ENCODE results near the gene CCNB1IP1.
A peak's percentile ranks its signal among the peaks of the same experiment; 100 is the strongest.
"Not testable (repeated sequence)": the region's sequence is repeated elsewhere in the genome, so short reads cannot be mapped to it uniquely, and the experiment has no call there.

Gene CCNB1IP1

DNA sequence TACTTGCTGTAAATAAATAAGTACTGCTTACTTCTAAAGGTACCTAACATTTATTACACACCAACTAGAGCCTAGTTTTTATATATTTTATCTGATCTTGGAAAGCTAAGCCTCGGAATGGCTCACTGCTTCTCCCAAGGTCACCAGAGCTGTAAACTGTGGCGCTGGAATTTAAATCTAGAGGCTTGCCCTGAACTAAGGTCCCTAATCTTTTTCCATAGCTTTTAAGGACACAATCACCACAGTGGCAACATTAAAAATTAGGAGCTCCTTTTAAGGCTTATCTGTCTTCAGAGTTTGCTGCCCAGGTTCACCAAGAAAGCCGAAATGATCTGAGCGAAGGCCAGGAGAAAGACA, 670 bp downstream of the CCNB1IP1 start:
- no peak for DNase-seq (ENCODE audit: low read depth in 2 of 2)

DNA sequence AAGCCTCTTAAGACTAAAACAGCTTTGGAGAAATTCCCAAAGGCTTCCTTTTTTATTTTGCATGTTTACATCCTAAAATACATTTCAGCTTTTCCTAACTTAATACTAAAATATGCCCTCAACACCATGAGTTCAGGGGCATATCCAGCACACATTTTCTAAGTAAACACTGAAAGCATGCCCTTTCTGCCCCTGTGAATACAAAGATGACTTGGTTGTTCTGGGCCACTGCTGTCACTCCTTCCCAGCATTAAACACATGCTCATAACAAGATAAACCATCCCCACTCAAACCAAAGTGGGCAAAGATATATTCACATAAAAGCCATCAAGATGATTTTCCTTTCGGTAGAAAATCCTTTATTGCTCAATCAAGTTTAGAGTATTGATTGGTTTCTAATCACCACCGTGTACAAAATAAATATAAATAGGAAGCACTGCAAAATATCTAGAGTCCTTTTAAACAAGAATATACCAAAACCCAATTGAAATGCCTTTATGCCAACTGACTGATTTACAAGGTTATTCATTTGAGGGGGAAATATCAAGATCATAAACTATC, 1.9 kb downstream of the CCNB1IP1 start:
- no peak for DNase-seq (ENCODE audit: low read depth in 2 of 2)

DNA sequence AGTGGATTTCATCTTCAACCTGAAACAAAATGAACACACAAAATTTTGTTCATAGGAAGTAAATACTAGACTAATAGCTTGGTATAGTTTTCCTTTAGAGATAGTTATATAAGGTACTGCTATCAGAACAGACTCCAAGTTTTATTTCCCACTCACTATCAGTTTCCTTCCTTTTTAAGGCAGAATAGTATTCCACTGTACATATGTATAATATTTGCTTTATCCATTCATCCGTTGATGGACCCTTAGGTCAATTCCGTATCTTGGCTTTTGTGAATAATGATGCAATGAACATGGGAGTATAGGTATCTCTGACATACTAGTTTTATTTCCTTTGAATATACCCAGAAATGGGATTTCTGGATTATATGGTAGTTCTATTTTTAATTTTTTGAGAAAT, 3.7 kb downstream of the CCNB1IP1 start:
- no peak for DNase-seq (ENCODE audit: low read depth in 2 of 2)

DNA sequence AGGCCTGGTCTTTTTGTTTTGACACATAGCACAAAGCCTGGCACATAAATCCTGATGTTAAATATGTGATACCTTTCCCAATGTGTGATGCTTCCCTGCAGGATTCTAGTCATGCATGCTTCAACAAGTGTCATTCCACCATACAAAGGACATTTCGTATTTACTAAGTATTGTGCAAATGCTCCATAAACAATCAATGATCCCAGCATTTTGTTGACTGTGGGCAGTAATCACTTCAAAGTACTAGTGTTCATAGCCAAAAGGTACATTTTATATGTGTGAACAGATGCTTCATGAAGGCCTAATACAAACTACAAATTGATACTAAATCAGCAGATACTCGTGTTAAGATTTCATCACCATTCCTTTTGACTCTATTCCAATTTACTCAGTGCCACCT, 4.4 kb downstream of the CCNB1IP1 start:
- DNase-seq (ENCODE audit: low read depth in 2 of 2) = no peak

DNA sequence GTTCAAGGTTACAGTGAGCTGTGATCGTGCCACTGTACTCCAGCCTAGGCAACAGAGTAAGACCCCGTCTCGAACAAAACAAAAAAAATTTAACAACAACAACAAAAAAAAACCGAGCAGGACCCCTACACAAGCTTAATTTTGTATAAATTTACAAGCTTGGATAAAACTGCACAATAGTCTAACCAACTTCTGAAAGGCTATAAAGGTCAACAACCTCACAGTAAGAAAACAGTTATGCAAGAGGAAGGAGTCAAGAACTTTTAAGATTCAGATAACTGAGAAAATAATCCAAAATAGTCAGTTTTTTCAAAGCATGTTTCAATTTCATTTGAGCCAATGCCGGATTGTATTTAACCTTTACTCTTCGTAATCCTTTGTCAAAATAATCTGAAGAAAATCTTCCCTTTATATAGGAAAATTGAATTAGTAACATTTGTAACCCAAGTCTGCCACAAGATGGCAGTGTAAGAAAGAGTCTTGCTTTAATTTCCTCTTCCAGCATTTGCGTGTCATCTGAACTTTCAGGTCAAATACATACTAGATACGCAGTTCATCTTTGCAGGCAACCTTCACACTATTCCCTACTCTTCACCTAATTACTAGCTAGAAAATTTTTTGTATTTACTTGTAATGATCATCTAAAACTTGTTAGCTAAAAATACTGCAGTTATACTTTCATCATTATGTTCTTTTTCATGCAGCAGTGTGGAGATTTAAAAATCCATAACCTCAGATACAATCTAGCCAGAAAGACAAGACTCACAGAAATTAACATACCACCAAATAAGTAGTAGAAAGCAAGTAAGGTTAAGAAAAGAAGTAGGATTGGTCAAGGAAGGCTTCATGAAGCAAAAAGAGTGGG, 5.8 kb downstream of the CCNB1IP1 start:
- DNase-seq (ENCODE audit: low read depth in 2 of 2) = no peak

DNA sequence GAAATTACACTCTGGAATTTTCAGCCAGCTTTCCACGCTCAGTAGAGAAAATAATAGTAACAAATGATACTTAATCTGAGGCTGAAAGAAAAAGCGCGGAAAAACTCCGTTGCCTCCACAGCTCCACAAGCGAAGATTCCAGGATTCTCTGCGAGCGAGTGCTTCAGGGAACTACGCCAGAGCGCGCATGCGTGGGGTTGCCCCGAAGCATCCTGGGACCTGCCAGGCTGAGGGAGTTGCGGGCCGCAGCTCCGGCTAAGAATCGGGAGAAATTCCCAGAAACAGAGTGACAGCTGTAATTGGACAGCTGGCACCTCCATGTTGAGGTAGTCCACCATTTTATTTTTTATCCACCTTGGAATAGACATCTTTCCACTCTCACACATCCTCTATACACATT, 15.4 kb downstream of the CCNB1IP1 start:
- DNase-seq (ENCODE audit: low read depth in 2 of 2) = no peak

DNA sequence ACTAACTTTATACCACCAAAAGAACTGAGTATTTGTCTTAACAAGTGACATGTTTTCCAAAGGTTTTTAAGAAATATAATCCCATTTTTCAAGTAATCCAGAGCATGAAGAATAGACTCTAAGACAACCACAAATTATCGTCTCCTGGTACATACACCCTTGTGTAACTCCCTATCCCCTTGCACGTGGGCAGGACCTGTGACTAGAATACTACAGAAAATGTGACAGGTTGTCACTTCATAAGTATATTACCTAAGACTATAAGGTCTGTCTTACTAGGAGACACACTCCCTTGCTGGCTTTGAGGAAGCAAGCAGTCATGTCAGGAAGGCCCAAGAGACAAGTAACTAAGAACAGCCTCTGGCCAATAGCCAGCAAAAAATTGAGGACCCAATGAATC, 19.1 kb downstream of the CCNB1IP1 start:
- DNase-seq (ENCODE audit: low read depth in 2 of 2) = no peak

DNA sequence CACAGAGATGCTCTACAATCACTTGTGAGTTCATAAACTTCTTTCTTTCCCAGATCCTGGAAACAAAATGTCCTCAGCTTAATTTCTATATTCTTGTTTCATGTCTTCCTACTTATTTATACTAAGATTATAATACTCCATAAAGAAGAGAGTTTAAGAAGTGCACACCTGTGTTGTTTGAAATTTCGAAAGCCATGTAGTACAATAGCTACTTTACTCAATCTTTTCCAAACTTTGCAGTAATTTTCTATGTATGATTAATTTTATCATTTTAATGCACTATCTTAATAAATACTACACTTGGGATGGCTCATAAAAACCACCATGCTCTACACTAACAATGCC, 27.0 kb downstream of the CCNB1IP1 start:
- no peak for DNase-seq (ENCODE audit: low read depth in 2 of 2)

DNA sequence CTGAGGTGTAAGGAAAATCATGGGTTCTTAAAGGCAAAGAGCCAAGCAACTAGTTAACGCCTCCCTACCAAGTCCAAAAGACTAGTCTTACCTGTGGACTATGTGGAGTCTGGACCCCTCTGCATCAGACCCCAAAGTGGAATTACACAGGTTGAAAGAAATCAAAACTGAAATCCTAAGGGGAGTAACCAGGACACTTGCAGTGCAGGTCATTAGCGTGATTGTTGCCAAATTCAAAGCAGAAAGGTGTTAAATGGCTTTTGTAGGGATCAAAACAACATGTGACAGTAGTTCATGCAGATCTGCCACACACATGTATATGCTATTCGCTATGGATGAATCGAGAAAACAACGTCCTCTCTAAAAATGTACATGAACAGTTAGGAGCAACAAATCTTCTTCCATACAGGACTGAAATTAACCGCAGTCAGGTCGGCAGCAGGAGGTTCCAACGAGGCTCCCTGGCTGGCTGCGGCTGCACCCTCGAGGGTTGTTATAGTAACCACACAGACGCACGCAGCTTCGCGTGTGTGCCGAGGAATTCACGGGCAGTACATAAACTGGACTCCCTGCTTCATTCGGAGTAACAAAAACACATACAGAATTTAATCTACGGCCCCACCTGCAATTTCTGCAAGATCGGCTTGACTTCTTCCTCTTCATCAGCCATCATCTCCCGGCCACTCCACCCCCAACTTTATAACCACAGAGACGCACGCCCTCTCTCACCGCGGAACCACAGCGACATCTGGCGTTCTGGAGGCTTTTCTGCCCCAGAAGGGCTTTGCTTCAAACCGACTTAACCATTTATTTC, 27.6 kb downstream of the CCNB1IP1 start, which contains the start of gene TTC5:
Gene TTC5, minus strand, starts transcription at position 687 of the 814 bp plus-strand sequence. Its CDS starts 14 bp downstream, at position 673.
- DNase-seq (ENCODE audit: low read depth in 2 of 2) = peak; percentile 82 to 86

DNA sequence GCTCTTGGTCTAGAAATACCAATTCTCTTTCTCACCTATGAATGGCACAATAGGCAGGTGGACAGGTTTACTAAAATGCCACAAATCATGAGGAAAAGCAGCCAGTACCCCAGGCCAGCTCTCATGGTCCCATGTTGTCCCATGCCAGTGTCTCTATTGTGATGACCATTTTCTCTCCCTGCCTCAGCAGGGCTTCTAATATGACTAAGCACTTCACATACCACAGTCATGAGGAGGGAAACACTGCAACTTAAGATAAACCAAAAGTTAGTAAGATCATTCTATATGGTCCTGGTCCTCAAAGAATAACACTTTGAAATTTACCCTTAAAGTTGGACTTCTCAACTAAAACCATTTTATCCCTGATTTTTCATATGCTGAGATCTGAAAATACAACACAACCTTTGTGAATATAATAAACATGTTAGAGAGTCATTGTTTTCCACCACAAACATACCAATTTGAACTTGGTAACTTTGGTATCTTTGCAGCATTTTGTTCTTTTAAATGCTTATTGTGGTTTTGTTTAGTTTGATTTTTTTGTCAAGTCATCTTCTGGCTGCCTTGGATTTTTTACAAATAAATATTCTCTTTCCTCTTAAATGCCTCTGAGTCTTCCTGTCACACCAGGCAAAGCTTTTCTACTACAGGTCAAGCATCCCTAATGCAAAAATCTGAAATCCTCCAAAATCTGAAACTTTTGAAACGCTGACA, 30.9 kb downstream of the CCNB1IP1 start:
- DNase-seq (ENCODE audit: low read depth in 2 of 2) = no peak

DNA sequence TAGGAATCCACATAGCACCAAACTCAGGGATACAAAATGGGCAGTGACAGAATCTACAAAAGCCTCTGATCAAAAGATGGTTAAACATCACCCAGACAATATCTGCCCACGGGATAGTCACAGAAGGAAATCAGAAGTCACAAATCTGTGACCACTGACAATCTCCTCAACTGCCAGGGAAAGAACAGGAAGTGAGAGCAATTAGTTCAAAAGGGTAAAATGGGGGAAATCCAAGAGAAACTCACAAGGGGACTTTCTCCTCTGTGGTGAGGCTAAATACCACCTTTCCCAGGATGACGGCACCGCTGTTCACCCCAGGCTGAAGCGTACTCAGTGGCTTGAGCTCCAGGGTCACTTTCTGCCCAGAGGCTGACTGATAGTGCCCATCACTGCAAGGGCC, 38.0 kb downstream of the CCNB1IP1 start:
- DNase-seq (ENCODE audit: low read depth in 2 of 2) = no peak

DNA sequence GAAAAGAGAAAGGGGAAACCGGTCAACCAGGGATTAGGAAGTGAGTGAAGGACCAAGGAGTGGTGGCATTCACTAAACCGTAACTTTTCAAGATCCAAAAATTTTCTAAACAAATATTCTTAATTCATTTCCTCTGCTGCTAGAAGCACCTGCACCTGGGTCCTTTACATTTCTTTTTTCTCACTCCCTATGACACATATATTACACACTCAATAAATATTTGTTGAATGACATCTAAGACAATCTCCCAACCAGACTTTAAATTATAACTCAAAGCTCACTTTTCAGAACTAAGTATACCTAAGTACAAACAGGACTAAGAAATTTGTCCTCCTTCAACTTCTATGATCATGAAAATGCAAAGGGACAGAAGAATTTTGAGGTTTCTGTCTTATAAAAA, 38.4 kb downstream of the CCNB1IP1 start:
- DNase-seq (ENCODE audit: low read depth in 2 of 2) = no peak

DNA sequence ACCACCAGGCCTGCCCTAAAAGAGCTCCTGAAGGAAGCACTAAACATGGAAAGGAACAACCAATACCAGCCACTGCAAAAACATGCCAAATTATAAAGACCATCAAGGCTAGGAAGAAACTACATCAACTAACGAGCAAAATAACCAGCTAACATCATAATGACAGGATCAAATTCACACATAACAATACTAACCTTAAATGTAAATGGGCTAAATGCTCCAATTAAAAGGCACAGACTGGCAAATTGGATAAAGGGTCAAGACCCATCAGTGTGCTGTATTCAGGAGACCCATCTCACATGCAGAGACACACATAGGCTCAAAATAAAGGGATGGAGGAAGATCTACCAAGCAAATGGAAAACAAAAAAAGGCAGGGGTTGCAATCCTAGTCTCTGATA, 51.1 kb downstream of the CCNB1IP1 start:
- DNase-seq (ENCODE audit: low read depth in 2 of 2) = not testable (repeated sequence)

DNA sequence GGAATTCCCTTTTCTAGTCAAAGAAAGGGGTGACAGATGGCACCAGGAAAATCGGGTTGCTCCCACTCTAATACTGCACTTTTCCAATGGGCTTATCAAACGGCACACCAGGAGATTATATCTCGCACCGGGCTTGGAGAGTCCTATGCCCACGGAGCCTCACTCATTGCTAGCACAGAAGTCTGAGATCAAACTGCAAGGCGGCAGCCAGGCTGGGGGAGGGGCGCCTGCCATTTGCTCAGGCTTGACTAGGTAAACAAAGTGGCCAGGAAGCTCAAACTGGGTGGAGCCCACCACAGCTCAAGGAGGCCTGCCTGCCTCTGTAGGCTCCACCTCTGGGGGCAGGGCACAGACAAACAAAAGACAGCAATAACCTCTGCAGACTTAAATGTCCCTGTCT, 52.8 kb downstream of the CCNB1IP1 start:
- DNase-seq (ENCODE audit: low read depth in 2 of 2) = not testable (repeated sequence)

DNA sequence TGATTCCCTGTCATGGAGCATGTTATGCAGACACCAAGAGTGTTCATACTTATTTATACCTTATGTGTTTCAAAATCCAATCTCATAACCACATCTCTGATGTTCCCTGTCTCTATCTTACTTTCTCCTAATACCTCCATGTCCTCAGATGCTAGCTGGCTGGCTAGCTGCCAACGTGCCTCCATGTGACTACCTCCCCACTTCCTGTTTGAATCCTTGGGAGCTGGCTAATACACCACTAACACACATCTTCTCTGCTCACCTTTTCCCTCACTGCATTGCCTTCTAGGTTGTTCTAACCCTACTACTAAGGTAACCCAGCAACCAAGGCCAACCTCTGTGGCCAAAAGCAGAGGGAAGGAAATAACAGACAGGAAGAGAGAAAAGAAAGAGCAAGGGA, 54.7 kb downstream of the CCNB1IP1 start:
- no peak for DNase-seq (ENCODE audit: low read depth in 2 of 2)

DNA sequence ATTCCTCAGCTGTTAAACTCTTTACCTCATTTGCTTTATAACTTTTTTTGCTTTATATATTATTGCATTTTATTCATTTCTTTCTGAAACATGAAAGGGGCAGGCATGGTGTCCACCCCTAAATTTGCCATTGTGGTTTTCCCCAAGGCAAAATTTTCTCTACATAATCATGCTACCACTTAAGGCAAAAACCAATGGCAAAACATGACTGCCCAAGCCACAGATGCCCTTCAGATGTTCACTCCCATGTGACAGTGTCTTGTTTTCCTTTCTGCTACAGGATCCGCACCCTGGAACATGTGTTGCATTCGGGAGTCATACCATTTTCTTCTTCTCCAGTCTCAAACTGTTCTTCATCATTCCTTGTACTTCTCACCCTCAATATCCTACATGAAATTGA, 55.7 kb downstream of the CCNB1IP1 start:
- DNase-seq (ENCODE audit: low read depth in 2 of 2) = no peak

DNA sequence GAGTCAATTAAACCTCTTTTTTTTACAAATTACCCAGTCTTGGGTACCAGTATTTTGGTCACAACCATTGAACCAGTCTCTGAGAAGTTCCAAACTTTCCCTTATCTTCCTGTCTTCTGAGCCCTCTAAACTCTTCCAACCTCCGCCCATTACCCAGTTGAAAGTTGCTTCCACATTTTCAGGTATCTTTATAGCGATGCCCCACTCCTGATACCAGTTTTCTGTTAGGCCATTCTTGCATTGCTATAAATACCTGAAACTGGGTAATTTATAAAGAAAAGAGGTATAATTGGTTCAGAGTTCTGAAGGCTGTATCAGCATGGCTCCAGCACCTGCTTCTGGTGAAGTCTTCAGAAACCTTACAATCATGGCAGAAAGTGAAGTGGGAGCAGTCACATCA, 59.0 kb downstream of the CCNB1IP1 start:
- no peak for DNase-seq (ENCODE audit: low read depth in 2 of 2)

DNA sequence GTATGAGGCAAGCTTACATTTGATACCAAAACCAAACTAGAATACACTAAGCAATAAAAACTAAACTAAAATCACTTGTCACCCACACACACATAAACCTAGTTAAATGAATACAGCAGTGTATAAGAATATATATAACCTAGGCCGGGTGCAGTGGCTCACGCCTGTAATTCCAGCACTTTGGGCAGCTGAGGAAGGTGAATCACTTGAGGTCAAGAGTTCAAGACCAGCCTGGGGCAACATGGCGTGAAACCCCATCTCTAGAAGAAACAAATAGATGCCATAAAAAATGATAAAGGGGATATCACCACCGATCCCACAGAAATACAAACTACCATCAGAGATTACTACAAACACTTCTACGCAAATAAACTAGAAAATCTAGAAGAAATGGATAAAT, 68.7 kb downstream of the CCNB1IP1 start:
- DNase-seq (ENCODE audit: low read depth in 2 of 2) = not testable (repeated sequence)

DNA sequence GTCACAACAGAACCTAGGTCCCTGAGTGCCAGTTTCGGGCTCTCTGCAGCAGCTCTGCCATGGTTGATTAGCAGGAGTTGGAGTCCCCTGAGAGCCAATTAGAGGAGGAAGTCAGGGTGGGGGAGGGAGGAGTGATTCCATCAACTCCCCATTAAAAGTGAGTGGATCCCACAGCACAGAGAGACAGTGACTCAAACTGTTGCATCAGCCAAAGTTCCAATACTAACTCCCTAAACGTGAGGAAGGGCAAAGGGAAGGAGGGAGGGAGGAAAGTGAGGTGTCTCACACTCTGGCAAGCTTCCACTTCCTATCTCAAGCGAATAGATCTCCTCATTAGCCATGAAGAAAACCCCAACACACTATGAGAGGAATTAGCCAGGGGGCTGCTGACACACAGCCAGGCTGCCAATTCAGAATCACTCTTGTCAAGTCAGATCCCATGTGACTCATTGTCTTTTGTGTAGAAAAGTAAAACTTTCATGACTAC, 70.4 kb downstream of the CCNB1IP1 start:
- no peak for DNase-seq (ENCODE audit: low read depth in 2 of 2)
